ENCODE results near the gene ABCC1.

The ABCC1 gene

DNA sequence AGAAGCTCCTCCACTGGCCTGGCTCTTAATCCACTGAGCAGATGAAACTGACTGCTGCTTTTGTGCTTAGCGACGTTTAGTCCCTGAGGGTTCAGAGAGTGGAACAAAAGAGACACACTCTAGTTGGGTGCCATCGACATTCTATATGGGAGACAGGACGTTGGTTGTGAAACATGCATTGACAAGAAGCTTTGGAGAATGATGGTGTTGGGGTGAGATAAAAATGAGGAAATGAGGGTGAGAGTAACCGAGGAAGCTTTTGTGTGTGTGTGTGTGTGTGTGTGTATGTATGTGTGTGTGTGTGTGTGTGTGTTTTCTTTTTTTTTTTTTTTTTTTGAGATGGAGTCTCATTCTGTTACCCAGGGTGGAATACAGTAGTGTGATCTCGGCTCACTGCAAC is 89.5 kb downstream of the ABCC1 start:
- no peak overlapping the region for H3K4me3 ChIP-seq (ENCODE audit: low read depth, low read length)
- TF ChIP-seq, protein P1, sequence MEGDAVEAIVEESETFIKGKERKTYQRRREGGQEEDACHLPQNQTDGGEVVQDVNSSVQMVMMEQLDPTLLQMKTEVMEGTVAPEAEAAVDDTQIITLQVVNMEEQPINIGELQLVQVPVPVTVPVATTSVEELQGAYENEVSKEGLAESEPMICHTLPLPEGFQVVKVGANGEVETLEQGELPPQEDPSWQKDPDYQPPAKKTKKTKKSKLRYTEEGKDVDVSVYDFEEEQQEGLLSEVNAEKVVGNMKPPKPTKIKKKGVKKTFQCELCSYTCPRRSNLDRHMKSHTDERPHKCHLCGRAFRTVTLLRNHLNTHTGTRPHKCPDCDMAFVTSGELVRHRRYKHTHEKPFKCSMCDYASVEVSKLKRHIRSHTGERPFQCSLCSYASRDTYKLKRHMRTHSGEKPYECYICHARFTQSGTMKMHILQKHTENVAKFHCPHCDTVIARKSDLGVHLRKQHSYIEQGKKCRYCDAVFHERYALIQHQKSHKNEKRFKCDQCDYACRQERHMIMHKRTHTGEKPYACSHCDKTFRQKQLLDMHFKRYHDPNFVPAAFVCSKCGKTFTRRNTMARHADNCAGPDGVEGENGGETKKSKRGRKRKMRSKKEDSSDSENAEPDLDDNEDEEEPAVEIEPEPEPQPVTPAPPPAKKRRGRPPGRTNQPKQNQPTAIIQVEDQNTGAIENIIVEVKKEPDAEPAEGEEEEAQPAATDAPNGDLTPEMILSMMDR (IDR thresholded peaks at IDR 0.05; ENCODE audit: low read depth, low read length), result no peak

DNA sequence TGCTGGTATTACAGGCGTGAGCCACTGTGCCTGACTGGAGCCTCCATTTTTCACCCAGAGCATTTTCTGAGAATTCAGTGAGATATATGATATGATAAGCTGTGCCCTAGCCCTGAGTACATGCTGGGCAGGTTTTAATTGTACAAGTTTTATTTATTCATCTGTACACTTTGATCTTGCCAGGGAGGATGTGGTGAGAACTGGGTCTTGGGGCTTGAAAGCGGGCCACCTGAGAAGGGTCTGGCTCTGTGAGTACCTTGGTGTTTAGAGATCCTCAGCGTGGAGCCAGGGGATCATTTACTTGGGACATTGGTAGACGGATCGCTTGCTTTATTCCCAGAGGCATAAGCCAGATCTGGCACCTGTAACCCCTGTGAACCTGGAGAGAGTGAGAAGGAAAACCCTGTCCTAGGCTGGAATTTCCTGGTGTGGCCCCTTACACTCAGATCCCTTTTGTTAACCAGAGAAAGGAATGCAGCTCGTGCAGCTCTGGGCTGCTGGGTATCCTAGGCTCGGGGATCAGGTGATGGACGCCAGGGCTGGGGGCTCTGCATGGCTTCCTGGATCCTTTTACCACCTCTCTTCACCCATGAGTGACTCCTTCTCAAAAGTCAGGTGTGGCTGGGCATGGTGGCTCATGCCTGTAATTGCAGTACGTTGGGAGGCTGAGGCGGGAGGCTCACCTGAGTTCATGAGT is 91.9 kb downstream of the ABCC1 start:
- TF ChIP-seq, protein P1 (IDR thresholded peaks at IDR 0.05; ENCODE audit: low read depth, low read length), result no peak
- no peak overlapping the region for H3K4me3 ChIP-seq (ENCODE audit: low read depth, low read length)

DNA sequence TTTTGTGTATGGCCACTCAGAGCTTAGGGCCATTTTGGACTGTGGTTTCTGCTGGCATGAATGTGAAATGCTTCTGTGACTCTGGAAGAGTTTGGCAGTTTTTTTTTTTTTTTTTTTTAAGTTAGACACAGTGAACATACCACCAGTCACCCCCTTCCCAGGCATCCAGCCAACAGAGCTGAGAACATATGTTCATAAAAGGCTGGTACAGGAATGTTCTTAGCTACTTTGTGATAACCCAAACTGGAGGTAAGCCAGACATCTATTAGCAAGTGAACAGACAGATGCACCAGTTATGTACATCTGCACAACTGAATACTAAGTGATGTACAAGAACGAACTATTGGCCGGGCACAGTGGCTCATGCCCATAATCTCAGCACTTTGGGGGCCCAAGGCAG is 92.7 kb downstream of the ABCC1 start:
- TF ChIP-seq, protein P1 (IDR thresholded peaks at IDR 0.05; ENCODE audit: low read depth, low read length), result no peak
- no peak overlapping the region for H3K4me3 ChIP-seq (ENCODE audit: low read depth, low read length)

DNA sequence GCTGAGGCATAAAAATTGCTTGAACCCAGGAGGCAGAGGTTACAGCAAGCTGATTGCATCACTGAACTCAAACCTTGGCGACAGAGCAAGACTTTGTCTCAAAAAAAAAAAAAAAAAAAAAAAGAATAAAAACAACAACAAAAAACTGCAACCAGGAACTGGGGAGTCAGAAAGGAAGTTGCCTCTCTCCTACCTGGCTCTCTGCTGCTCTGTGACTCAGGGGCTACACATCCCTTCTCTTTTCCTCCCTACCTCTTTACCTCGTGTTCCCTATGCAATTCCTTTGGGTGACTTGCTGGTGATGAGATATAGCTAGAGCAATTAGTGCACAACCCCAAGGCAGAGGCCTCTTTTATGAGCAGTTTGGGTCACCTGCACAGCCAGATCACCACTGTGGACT is 95.9 kb downstream of the ABCC1 start:
- TF ChIP-seq, protein P1 (IDR thresholded peaks at IDR 0.05; ENCODE audit: low read depth, low read length), result no peak
- no peak overlapping the region for H3K4me3 ChIP-seq (ENCODE audit: low read depth, low read length)

DNA sequence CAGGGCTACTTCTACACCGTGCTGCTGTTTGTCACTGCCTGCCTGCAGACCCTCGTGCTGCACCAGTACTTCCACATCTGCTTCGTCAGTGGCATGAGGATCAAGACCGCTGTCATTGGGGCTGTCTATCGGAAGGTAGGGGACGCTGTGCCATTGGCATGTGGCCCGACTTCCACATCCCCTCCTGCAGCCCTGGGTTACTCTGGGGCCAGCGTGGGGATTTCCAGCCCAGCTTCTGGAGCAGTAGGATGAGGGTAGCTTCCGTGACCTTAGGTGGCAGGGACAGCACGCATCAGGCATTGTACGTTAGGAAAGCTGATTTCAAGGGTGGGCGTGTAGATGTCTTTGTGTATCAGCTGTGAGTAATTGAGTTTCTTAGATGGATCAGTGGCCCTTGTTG is 96.5 kb downstream of the ABCC1 start:
- TF ChIP-seq, protein P1 (IDR thresholded peaks at IDR 0.05; ENCODE audit: low read depth, low read length), result no peak
- no peak overlapping the region for H3K4me3 ChIP-seq (ENCODE audit: low read depth, low read length)

DNA sequence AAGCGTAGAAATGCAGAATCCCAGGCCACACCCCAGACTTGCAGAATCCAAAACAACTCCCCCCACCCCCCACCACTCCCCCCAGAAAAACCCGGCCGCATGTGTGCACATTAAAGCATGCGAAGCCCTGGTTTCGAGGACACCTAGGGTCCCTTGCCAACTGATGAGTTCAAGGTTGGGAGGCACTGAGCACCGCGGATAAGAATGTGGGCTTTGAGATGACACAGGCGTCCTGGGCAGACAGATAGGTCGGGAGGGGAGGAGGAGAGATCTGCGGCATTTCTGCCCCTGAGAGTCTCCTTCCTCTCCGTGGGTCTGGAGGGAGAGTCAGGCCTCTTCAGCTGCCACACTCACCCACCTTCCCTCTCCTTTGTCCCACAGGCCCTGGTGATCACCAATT is 98.3 kb downstream of the ABCC1 start:
- no peak overlapping the region for H3K4me3 ChIP-seq (ENCODE audit: low read depth, low read length)
- TF ChIP-seq, protein P1 (IDR thresholded peaks at IDR 0.05; ENCODE audit: low read depth, low read length), result no peak

DNA sequence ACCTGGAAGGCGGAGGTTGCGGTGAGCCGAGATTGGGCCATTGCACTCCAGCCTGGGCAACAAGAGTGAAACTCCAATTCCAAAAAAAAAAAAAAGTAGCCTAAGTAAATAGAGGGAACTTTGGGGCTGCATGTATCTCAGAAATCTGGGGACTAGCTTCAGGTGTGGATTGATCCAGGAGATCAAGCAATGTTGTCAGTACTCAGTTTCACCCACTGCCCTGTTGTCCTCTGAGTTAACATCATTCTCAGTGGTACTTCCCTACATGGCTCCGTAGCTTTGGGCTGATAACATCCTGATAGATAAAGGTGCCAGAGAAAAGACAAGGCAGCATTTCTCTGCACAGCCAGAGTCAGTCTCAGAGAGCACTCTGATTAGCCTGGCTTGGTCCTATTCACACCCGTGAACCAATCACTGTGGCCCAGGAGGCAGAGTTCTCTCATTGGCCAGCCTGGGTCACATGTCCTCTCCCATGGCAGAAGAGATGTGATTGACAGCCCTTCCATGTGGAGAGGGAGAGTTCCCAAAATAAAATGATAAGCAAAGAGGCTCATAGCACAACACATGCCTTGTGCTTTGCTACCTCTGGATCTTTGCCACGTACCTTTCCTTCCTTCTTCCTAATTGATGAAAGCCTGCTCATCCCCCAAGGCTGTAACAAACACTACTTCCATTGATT is 99.6 kb downstream of the ABCC1 start:
- TF ChIP-seq, protein P1 (IDR thresholded peaks at IDR 0.05; ENCODE audit: low read depth, low read length), result no peak
- H3K4me3 ChIP-seq (ENCODE audit: low read depth, low read length), result no peak overlapping the region

Measured in WI38 (cell line).